Fibroblast of pulmonary artery (primary cell): ENCODE results near the gene RASA1.

ENCODE experiments used
- DNase-seq: peaks from one replicate; pipeline ENCODE4 v3.0.0-alpha.2; 2010; ENCODE audit warnings: low read depth
- H3K4me3 ChIP-seq: replicated peaks from 2 replicates; pipeline ENCODE4 v1.5.1; 2011; ENCODE audit warnings: low read depth, mild to moderate bottlenecking, control low read depth, low read length, moderate library complexity
- TF ChIP-seq, protein P1 (sequence below): IDR thresholded peaks from 2 replicates; pipeline ENCODE4 v1.5.1; 2011; ENCODE audit warnings: mild to moderate bottlenecking, control low read depth, low read length, inconsistent platforms; ENCODE audit errors: missing control alignments

The RASA1 gene

DNA sequence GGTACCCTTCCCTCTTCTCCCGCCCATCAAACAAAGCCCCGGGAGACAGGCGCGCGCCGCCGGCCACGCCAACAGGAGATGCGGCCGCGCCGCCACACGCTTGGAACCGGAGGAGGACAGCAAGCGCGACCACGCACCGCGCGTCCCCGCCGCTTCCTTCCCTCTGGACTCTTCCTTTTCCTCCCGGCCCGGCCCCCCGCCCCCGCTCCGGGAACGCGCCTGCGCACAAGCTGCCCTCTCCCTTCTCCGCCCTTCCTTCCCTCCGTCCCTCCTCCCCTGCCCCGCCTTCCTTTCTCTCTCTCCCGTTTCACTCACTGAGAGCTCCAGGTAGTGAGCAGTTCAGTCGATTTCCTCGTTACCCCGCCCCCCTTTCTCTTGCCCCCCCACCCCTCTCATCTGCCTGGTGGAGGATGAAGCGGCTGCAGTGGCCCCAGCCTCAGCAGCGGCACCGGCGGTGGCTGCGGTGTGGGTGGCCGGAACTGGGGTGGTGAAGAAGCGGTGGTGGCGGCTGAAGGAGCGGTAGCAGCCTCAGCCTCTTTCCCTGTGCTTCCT is at the start of gene RASA1:
Gene RASA1 (plus strand): TSS at position 310 of the 552 bp plus-strand sequence. CDS start 569 bp downstream, outside the sequence.
- peak; percentile 90 for DNase-seq
- H3K4me3 ChIP-seq: peak within 1 kb of the TSS; percentile 94
- TF ChIP-seq, protein P1, sequence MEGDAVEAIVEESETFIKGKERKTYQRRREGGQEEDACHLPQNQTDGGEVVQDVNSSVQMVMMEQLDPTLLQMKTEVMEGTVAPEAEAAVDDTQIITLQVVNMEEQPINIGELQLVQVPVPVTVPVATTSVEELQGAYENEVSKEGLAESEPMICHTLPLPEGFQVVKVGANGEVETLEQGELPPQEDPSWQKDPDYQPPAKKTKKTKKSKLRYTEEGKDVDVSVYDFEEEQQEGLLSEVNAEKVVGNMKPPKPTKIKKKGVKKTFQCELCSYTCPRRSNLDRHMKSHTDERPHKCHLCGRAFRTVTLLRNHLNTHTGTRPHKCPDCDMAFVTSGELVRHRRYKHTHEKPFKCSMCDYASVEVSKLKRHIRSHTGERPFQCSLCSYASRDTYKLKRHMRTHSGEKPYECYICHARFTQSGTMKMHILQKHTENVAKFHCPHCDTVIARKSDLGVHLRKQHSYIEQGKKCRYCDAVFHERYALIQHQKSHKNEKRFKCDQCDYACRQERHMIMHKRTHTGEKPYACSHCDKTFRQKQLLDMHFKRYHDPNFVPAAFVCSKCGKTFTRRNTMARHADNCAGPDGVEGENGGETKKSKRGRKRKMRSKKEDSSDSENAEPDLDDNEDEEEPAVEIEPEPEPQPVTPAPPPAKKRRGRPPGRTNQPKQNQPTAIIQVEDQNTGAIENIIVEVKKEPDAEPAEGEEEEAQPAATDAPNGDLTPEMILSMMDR: no peak

GRCh38 chr5:87229780-87230179 is 37.9 kb upstream of the RASA1 start:
- no peak overlapping the region for H3K4me3 ChIP-seq

GRCh38 chr5:87231037-87231808 is 36.5 kb upstream of the RASA1 start:
- H3K4me3 ChIP-seq: no peak overlapping the region
- TF ChIP-seq, protein P1: no peak
- peak; percentile 57 for DNase-seq

More at GRCh38 chr5:87229780-87230179, 37.9 kb upstream of the RASA1 start:
- DNase-seq: peak; percentile 24
- TF ChIP-seq, protein P1: no peak

GRCh38 chr5:87233143-87233542 is 34.5 kb upstream of the RASA1 start:
- TF ChIP-seq, protein P1: no peak
- no peak for DNase-seq

DNA sequence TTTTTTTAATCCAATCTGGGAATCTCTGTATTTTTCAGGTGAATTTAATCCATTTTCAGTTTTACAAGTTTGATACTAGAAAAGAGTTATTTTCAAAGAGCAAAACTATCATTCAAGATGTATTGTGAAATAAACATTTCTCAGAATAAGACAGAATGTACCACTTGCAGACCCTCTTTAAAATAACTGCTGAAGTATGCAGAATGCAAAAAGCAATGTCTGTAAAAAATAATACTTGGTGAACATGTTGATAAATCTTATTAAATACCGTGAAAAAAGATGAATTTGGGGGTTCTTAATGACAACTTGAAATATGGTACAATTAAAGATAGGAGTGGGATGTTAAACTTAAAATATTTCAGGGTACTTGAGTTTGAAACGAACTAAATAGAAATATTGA is 26.1 kb upstream of the RASA1 start:
- TF ChIP-seq, protein P1: no peak
- no peak for DNase-seq
- H3K4me3 ChIP-seq: no peak overlapping the region

More at GRCh38 chr5:87233143-87233542, 34.5 kb upstream of the RASA1 start:
- no peak overlapping the region for H3K4me3 ChIP-seq

DNA sequence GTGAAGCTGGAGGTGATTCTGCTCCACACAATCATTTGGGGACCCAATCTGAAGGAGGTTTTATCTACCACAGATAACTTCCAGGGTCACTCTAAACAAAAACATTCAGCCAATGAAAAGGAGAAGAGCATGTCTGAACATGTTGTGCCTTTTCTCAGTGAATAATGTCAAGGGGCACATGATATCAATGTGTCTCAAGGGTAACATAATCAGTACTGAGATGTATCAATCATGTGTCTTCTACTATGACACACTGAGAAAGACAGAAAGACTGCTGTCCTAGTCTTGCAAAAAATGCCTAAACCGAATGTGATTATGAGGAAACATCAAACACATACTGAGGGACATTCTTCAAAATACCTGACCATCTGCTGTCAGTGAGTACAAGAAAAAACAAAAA is 25.4 kb upstream of the RASA1 start:
- no peak for DNase-seq
- H3K4me3 ChIP-seq: no peak overlapping the region
- TF ChIP-seq, protein P1: no peak
